ENCODE data around the gene MYL4. TPM values are rescaled to one million over a fixed set of nuclear protein-coding genes. Genes with fewer than 3 reads are reported as not detected.
"Not testable (repeated sequence)": the region's sequence is repeated elsewhere in the genome, so short reads cannot be mapped to it uniquely, and the experiment has no call there.

MYL4 gene
- polyA plus RNA-seq, 1 of the 3 experiments (the other 2 are of a cell fraction): not detected

- DNase-seq; H3K9ac ChIP-seq; CTCF ChIA-PET; POLR2A ChIA-PET; H2AFZ ChIP-seq (ENCODE audit: low read depth); H3K4me3 ChIP-seq (ENCODE audit: low read depth in 2 of 2, low read length in 1 of 2); H3K27me3 ChIP-seq (ENCODE audit: insufficient read depth); H3K27ac ChIP-seq (ENCODE audit: low read depth in 2 of 2, low read length in 1 of 2); H3F3A ChIP-seq (replicated peaks; ENCODE audit: insufficient read depth); H3K9me3 ChIP-seq; H3K4me1 ChIP-seq (ENCODE audit: control insufficient read depth in 1 of 2, insufficient read depth in 2 of 2, low read depth in 1 of 2, low read length in 1 of 2); H3K9me2 ChIP-seq; H3K4me2 ChIP-seq: not testable (repeated sequence)
- peaks cover 33% of the 10 kb centered on the region for H4K20me1 ChIP-seq (ENCODE audit: insufficient read depth)
- peaks cover 64 to 87% of the 10 kb centered on the region in 2 experiments for H3K36me3 ChIP-seq (replicated peaks in 1 of 2; ENCODE audit: control insufficient read depth in 1 of 2, insufficient read depth in 2 of 2, low read length in 1 of 2)
- H3K79me2 ChIP-seq (ENCODE audit: insufficient read depth): peaks cover 91% of the 10 kb centered on the region
- WGBS (ENCODE audit: low lambda C conversion rate): 96% methylated on average over 5 of the region's 5 CpGs
Observed at GRCh38 chr17:47166854-47167253, 42.3 kb upstream of the MYL4 start.

- H3K36me3 ChIP-seq (replicated peaks in 1 of 2; ENCODE audit: control insufficient read depth in 1 of 2, insufficient read depth in 2 of 2, low read length in 1 of 2): peaks cover 62 to 78% of the 10 kb centered on the region in 2 experiments
- H3F3A ChIP-seq (replicated peaks; ENCODE audit: insufficient read depth): peaks cover 13% of the 10 kb centered on the region
- H3K27me3 ChIP-seq (ENCODE audit: insufficient read depth); H2AFZ ChIP-seq (ENCODE audit: low read depth); DNase-seq; H3K27ac ChIP-seq (ENCODE audit: low read depth in 2 of 2, low read length in 1 of 2); H3K9me2 ChIP-seq; H3K4me1 ChIP-seq (ENCODE audit: control insufficient read depth in 1 of 2, insufficient read depth in 2 of 2, low read depth in 1 of 2, low read length in 1 of 2); H3K4me2 ChIP-seq; H3K9ac ChIP-seq; POLR2A ChIA-PET; H3K4me3 ChIP-seq (ENCODE audit: low read depth in 2 of 2, low read length in 1 of 2); H3K9me3 ChIP-seq: not testable (repeated sequence)
- peaks cover 100% of the 10 kb centered on the region for H3K79me2 ChIP-seq (ENCODE audit: insufficient read depth)
- WGBS (ENCODE audit: low lambda C conversion rate): 92% methylated on average over 4 of the region's 4 CpGs
- CTCF ChIA-PET: interaction anchor here (1.6 kb wide), 1 partner anchor 9 kb away, joined by 3 read pairs; no protein-coding TSS in a partner anchor
- peaks cover 42% of the 10 kb centered on the region for H4K20me1 ChIP-seq (ENCODE audit: insufficient read depth)
Observed at GRCh38 chr17:47168896-47169295, 40.3 kb upstream of the MYL4 start.

- H3K4me1 ChIP-seq (ENCODE audit: control insufficient read depth in 1 of 2, insufficient read depth in 2 of 2, low read depth in 1 of 2, low read length in 1 of 2): no peaks in the 10 kb centered on the region; a peak in 1 of 4 replicates
- 96% methylated on average over 4 of the region's 4 CpGs for WGBS (ENCODE audit: low lambda C conversion rate)
- peaks cover 55 to 75% of the 10 kb centered on the region in 2 experiments for H3K36me3 ChIP-seq (replicated peaks in 1 of 2; ENCODE audit: control insufficient read depth in 1 of 2, insufficient read depth in 2 of 2, low read length in 1 of 2)
- H3K9me3 ChIP-seq: no peaks in the 10 kb centered on the region
- H3K27me3 ChIP-seq (ENCODE audit: insufficient read depth): no peaks in the 10 kb centered on the region
- ChIA-PET CTCF (interaction anchor here (0.7 to 1.2 kb wide), 2 partner anchors 15 to 1112 kb away, joined by 3 to 4 read pairs; no protein-coding TSS in a partner anchor), POLR2A (no interaction called here)
- peaks cover 54% of the 10 kb centered on the region for H4K20me1 ChIP-seq (ENCODE audit: insufficient read depth)
- no peak overlapping the region for H3K9ac ChIP-seq
- no peaks in the 10 kb centered on the region for H3K9me2 ChIP-seq
- H3K27ac ChIP-seq (ENCODE audit: low read depth in 2 of 2, low read length in 1 of 2): no peak overlapping the region
- H3K4me2 ChIP-seq: no peak overlapping the region
- peaks cover 13% of the 10 kb centered on the region for H3F3A ChIP-seq (replicated peaks; ENCODE audit: insufficient read depth)
- H3K4me3 ChIP-seq (ENCODE audit: low read depth in 2 of 2, low read length in 1 of 2): no peak overlapping the region
- peaks cover 100% of the 10 kb centered on the region for H3K79me2 ChIP-seq (ENCODE audit: insufficient read depth)
- no peak overlapping the region for H2AFZ ChIP-seq (ENCODE audit: low read depth)
- no peak for TF ChIP-seq RCOR1 (IDR thresholded peaks at IDR 0.05; ENCODE audit: low read length)
- no peak for TF ChIP-seq POLR2AphosphoS5 (IDR thresholded peaks at IDR 0.05; ENCODE audit: low read depth, low read length)
- no peak for TF ChIP-seq RXRA (IDR thresholded peaks at IDR 0.05; ENCODE audit: borderline replicate concordance, low read depth)
- TF ChIP-seq REST (IDR thresholded peaks at IDR 0.05; ENCODE audit: low read depth, low read length): no peak
- TF ChIP-seq FOXM1 (IDR thresholded peaks at IDR 0.05; ENCODE audit: low read depth): no peak
- TF ChIP-seq IRF3 (IDR thresholded peaks at IDR 0.05; ENCODE audit: low read depth, low read length): no peak
- TF ChIP-seq TEAD4 (IDR thresholded peaks at IDR 0.05; ENCODE audit: borderline replicate concordance, insufficient read depth): no peak
- TF ChIP-seq PBX3 (IDR thresholded peaks at IDR 0.05): no peak
- TF ChIP-seq CHD2 (IDR thresholded peaks at IDR 0.05; ENCODE audit: low read length, partially characterized antibody): no peak
- TF ChIP-seq CTCF (IDR thresholded peaks at IDR 0.05): no peak
- no peak for TF ChIP-seq MXI1 (IDR thresholded peaks at IDR 0.05; ENCODE audit: low read depth, low read length)
- no peak for TF ChIP-seq TAF1 (IDR thresholded peaks at IDR 0.05; ENCODE audit: borderline replicate concordance, low read depth, low read length)
- TF ChIP-seq NFIC (IDR thresholded peaks at IDR 0.05; ENCODE audit: borderline replicate concordance): no peak
- no peak for TF ChIP-seq MEF2A (IDR thresholded peaks at IDR 0.05; ENCODE audit: borderline replicate concordance, low read depth)
- DNase-seq: no peak
Observed at GRCh38 chr17:47170710-47171109, 38.4 kb upstream of the MYL4 start.
